HepG2 (cell line): ENCODE measurements around the gene NEK7. TPM values are rescaled to one million over a fixed set of nuclear protein-coding genes. Genes with fewer than 3 reads are reported as not detected.

ENCODE experiments used
- ATRX ChIP-seq: sonication (generic); formaldehyde crosslinking; IDR thresholded peaks from 2 replicates; pipeline ENCODE4 v1.4.0; 2020; ENCODE audit warnings: missing genetic modification reagents, borderline replicate concordance
- FLYWCH1 ChIP-seq: sonication (generic); formaldehyde crosslinking; IDR thresholded peaks from 2 replicates; pipeline ENCODE4 v1.8.1; 2023; ENCODE audit warnings: mild to moderate bottlenecking, missing genetic modification reagents
- GMEB2 ChIP-seq: IDR thresholded peaks from 2 replicates; pipeline ENCODE4 v1.6.1; 2016; ENCODE audit warnings: missing biosample characterization, missing genetic modification reagents, low read depth
- PAWR ChIP-seq: sonication (generic); formaldehyde crosslinking; IDR thresholded peaks from 2 replicates; pipeline ENCODE4 v1.4.0; 2020; ENCODE audit warnings: missing genetic modification reagents, mild to moderate bottlenecking, borderline replicate concordance
- PRDM10 ChIP-seq: sonication (generic); formaldehyde crosslinking; IDR thresholded peaks from 2 replicates; pipeline ENCODE4 v1.4.0; 2020; ENCODE audit warnings: low read depth, missing genetic modification reagents
- RBM22 ChIP-seq: fragments of 200-400 bp; formaldehyde crosslinking; optimal IDR thresholded peaks from 2 replicates; pipeline ENCODE3; 2017; ENCODE audit warnings: mild to moderate bottlenecking, low read length, moderate library complexity
- TAF1 ChIP-seq: sonication (generic); formaldehyde crosslinking; IDR thresholded peaks from 2 replicates; pipeline ENCODE4 v1.4.0; 2020; ENCODE audit warnings: missing genetic modification reagents
- ZFYVE20 ChIP-seq: sonication (generic); formaldehyde crosslinking; IDR thresholded peaks from 2 replicates; pipeline ENCODE4 v1.8.0; 2023; ENCODE audit warnings: low read depth, mild to moderate bottlenecking, moderate library complexity, missing genetic modification reagents, borderline replicate concordance
- ZNF431 ChIP-seq: sonication (generic); formaldehyde crosslinking; IDR thresholded peaks from 2 replicates; pipeline ENCODE4 v1.9.0; 2022; ENCODE audit warnings: missing genetic modification reagents, low read depth, mild to moderate bottlenecking, borderline replicate concordance
- ZNF737 ChIP-seq: sonication (generic); formaldehyde crosslinking; IDR thresholded peaks from 2 replicates; pipeline ENCODE4 v1.5.0; 2020; ENCODE audit warnings: missing genetic modification reagents, mild to moderate bottlenecking, borderline replicate concordance
- polyA plus RNA-seq, 8 experiments: library from polyadenylated mRNA; depleted of rRNA in 3 of 8; stranded (reverse) in 7 of 8; unstranded in 1 of 8; fragments of >200 nt; fragmentation: Illumina TruSeq in 4 of 8; extraction: Trizol in 4 of 8; gene quantifications; 2 replicates each; pipeline versions ENCODE4 v1.2.1 to v1.2.3, GENCODE V29; 2011 to 2016; ENCODE audit warnings: low read depth in 4 of 8, missing spikeins in 1 of 8, mixed read lengths in 1 of 8; ENCODE audit not compliant: insufficient read depth in 1 of 8
- total RNA-seq, 5 experiments: library from RNA; depleted of rRNA; stranded (reverse); fragments of >200 nt; fragmentation: Illumina TruSeq; extraction: Trizol; gene quantifications; 2 replicates each; pipeline ENCODE4 v1.2.3, GENCODE V29; 2016; ENCODE audit warnings: low read depth in 1 of 5
- TF ChIP-seq, protein P1 (sequence below): IDR thresholded peaks from 2 replicates; pipeline ENCODE4 v1.6.1; 2016; ENCODE audit warnings: mild to moderate bottlenecking, missing biosample characterization, missing genetic modification reagents
- TF ChIP-seq, protein P2 (sequence below): sonication (generic); formaldehyde crosslinking; IDR thresholded peaks from 2 replicates; pipeline ENCODE4 v1.8.0; 2022; ENCODE audit warnings: missing genetic modification reagents, mild to moderate bottlenecking, borderline replicate concordance
- TF ChIP-seq, protein P3 (sequence below): sonication (generic); formaldehyde crosslinking; IDR thresholded peaks from 2 replicates; pipeline ENCODE4 v1.4.0; 2020; ENCODE audit warnings: missing genetic modification reagents
- TF ChIP-seq, protein P4 (sequence below): sonication (generic); formaldehyde crosslinking; IDR thresholded peaks from 2 replicates; pipeline ENCODE4 v1.4.0; 2020; ENCODE audit warnings: missing genetic modification reagents, borderline replicate concordance

The NEK7 gene
- total and polyA plus RNA-seq, 2 of the 13 experiments (the other 11 are each of a cell fraction or from before 2014, with no cell fraction given) = 18.1 to 19.2 TPM

GRCh38 chr1:198158735-198159589 is 2.2 kb downstream of the NEK7 start (continued):
- TF ChIP-seq, protein P1, sequence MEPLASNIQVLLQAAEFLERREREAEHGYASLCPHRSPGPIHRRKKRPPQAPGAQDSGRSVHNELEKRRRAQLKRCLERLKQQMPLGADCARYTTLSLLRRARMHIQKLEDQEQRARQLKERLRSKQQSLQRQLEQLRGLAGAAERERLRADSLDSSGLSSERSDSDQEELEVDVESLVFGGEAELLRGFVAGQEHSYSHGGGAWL (CRISPR knock-in tag) = peak; percentile 48; the same call in 1 of the 2 replicates
- TF ChIP-seq FLYWCH1 (CRISPR knock-in tag) = no peak
- TF ChIP-seq, protein P2, sequence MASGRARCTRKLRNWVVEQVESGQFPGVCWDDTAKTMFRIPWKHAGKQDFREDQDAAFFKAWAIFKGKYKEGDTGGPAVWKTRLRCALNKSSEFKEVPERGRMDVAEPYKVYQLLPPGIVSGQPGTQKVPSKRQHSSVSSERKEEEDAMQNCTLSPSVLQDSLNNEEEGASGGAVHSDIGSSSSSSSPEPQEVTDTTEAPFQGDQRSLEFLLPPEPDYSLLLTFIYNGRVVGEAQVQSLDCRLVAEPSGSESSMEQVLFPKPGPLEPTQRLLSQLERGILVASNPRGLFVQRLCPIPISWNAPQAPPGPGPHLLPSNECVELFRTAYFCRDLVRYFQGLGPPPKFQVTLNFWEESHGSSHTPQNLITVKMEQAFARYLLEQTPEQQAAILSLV (CRISPR knock-in tag) = 0 out of 2 replicates have a peak, but pooled peaks have one; percentile 37
- TF ChIP-seq ZNF431 = 0 out of 2 replicates have a peak, but pooled peaks have one; percentile 20
- no peak for TF ChIP-seq GMEB2 (CRISPR knock-in tag)
- peak; percentile 91 for TF ChIP-seq TAF1
- TF ChIP-seq ZNF737 (CRISPR knock-in tag) = no peak
- no peak for TF ChIP-seq PAWR (CRISPR knock-in tag)
- TF ChIP-seq, protein P3, sequence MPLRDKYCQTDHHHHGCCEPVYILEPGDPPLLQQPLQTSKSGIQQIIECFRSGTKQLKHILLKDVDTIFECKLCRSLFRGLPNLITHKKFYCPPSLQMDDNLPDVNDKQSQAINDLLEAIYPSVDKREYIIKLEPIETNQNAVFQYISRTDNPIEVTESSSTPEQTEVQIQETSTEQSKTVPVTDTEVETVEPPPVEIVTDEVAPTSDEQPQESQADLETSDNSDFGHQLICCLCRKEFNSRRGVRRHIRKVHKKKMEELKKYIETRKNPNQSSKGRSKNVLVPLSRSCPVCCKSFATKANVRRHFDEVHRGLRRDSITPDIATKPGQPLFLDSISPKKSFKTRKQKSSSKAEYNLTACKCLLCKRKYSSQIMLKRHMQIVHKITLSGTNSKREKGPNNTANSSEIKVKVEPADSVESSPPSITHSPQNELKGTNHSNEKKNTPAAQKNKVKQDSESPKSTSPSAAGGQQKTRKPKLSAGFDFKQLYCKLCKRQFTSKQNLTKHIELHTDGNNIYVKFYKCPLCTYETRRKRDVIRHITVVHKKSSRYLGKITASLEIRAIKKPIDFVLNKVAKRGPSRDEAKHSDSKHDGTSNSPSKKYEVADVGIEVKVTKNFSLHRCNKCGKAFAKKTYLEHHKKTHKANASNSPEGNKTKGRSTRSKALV (CRISPR knock-in tag) = no peak
- TF ChIP-seq ATRX (CRISPR knock-in tag) = no peak
- no peak for TF ChIP-seq ZFYVE20 (CRISPR knock-in tag)
- TF ChIP-seq, protein P4, sequence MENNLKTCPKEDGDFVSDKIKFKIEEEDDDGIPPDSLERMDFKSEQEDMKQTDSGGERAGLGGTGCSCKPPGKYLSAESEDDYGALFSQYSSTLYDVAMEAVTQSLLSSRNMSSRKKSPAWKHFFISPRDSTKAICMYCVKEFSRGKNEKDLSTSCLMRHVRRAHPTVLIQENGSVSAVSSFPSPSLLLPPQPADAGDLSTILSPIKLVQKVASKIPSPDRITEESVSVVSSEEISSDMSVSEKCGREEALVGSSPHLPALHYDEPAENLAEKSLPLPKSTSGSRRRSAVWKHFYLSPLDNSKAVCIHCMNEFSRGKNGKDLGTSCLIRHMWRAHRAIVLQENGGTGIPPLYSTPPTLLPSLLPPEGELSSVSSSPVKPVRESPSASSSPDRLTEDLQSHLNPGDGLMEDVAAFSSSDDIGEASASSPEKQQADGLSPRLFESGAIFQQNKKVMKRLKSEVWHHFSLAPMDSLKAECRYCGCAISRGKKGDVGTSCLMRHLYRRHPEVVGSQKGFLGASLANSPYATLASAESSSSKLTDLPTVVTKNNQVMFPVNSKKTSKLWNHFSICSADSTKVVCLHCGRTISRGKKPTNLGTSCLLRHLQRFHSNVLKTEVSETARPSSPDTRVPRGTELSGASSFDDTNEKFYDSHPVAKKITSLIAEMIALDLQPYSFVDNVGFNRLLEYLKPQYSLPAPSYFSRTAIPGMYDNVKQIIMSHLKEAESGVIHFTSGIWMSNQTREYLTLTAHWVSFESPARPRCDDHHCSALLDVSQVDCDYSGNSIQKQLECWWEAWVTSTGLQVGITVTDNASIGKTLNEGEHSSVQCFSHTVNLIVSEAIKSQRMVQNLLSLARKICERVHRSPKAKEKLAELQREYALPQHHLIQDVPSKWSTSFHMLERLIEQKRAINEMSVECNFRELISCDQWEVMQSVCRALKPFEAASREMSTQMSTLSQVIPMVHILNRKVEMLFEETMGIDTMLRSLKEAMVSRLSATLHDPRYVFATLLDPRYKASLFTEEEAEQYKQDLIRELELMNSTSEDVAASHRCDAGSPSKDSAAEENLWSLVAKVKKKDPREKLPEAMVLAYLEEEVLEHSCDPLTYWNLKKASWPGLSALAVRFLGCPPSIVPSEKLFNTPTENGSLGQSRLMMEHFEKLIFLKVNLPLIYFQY = no peak; the same call in 1 of the 2 replicates
- no peak; the same call in 1 of the 2 replicates for TF ChIP-seq PRDM10 (CRISPR knock-in tag)
- TF ChIP-seq RBM22 = no peak
